Left ventricle myocardium inferior (tissue), 1 donor: ENCODE results near the gene GC. TPM values are rescaled to one million over a fixed set of nuclear protein-coding genes. Genes with fewer than 3 reads are reported as not detected.
"Not testable (repeated sequence)": the region's sequence is repeated elsewhere in the genome, so short reads cannot be mapped to it uniquely, and the experiment has no call there.

Experiments
- DNase-seq: peaks from one replicate; pipeline ENCODE4 v3.0.0-alpha.2; 2020
- H3K27ac ChIP-seq: fragments of 200-600 bp; replicated peaks from 2 replicates; pipeline ENCODE4 v1.8.0; 2021
- H3K27me3 ChIP-seq: fragments of 200-600 bp; 2 replicates; pipeline ENCODE4 v1.8.0; 2021; ENCODE audit warnings: low read depth
- H3K36me3 ChIP-seq: fragments of 200-600 bp; 2 replicates; pipeline ENCODE4 v1.8.0; 2021
- H3K4me1 ChIP-seq: fragments of 200-600 bp; 2 replicates; pipeline ENCODE4 v1.8.0; 2021
- H3K4me3 ChIP-seq: fragments of 200-600 bp; 2 replicates; pipeline ENCODE4 v1.8.0; 2021; ENCODE audit warnings: mild to moderate bottlenecking, moderate library complexity
- H3K9me3 ChIP-seq: fragments of 200-600 bp; replicated peaks from 2 replicates; pipeline ENCODE4 v1.8.0; 2021
- intact Hi-C: fragments of 100-400 bp; cut with micrococcal nuclease; formaldehyde crosslinking; loops from one replicate; pipeline ENCODE4 v1.11.0; 2022
- total RNA-seq: library from RNA; stranded (reverse); fragmentation: NEBNext Ultra II Directional; extraction: Animal tissue kit (Norgen Biotek cat#: 25700); gene quantifications from one replicate; pipeline ENCODE4 v1.2.1, GENCODE V29; 2021
- TF ChIP-seq, protein P1 (sequence below): fragments of 200-600 bp; IDR thresholded peaks from 2 replicates; pipeline ENCODE4 v1.8.0; 2021; ENCODE audit warnings: antibody characterized with exemption, mild to moderate bottlenecking, borderline replicate concordance
- donor health status: DM: no; HTN: yes; CAD: no; lungs with severe emphysema.

Gene GC
- total RNA-seq, 1 donor from 2014 or later, result not detected

DNA sequence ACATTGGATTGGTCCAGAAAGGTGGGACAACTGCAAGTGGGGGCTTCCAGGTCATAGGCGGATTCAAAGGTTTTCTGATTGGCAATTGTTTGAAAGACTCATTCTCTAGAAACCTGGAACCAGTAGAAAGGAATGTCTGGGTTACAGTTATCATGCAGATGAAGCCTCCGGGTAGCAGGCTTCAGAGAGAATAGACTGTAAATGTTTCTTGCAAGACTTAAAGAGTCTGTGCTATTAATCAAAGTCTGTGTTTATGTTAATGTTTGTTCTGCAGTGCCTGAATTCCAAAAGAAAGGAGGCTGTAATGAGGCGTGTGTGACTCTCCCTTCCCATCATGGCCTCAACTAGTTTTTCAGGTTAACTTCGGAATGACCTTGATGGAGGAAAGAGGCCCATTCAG is 43.9 kb upstream of the GC start:
- H3K36me3 ChIP-seq, result no peaks in the 10 kb centered on the region
- intact Hi-C loops, result no loop called here
- H3K4me1 ChIP-seq, result no peaks in the 10 kb centered on the region
- no peaks in the 10 kb centered on the region for H3K9me3 ChIP-seq
- TF ChIP-seq, protein P1, sequence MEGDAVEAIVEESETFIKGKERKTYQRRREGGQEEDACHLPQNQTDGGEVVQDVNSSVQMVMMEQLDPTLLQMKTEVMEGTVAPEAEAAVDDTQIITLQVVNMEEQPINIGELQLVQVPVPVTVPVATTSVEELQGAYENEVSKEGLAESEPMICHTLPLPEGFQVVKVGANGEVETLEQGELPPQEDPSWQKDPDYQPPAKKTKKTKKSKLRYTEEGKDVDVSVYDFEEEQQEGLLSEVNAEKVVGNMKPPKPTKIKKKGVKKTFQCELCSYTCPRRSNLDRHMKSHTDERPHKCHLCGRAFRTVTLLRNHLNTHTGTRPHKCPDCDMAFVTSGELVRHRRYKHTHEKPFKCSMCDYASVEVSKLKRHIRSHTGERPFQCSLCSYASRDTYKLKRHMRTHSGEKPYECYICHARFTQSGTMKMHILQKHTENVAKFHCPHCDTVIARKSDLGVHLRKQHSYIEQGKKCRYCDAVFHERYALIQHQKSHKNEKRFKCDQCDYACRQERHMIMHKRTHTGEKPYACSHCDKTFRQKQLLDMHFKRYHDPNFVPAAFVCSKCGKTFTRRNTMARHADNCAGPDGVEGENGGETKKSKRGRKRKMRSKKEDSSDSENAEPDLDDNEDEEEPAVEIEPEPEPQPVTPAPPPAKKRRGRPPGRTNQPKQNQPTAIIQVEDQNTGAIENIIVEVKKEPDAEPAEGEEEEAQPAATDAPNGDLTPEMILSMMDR, result no peak
- no peak overlapping the region for H3K4me3 ChIP-seq
- H3K27me3 ChIP-seq, result no peaks in the 10 kb centered on the region
- H3K27ac ChIP-seq, result no peak overlapping the region
- no peak for DNase-seq

DNA sequence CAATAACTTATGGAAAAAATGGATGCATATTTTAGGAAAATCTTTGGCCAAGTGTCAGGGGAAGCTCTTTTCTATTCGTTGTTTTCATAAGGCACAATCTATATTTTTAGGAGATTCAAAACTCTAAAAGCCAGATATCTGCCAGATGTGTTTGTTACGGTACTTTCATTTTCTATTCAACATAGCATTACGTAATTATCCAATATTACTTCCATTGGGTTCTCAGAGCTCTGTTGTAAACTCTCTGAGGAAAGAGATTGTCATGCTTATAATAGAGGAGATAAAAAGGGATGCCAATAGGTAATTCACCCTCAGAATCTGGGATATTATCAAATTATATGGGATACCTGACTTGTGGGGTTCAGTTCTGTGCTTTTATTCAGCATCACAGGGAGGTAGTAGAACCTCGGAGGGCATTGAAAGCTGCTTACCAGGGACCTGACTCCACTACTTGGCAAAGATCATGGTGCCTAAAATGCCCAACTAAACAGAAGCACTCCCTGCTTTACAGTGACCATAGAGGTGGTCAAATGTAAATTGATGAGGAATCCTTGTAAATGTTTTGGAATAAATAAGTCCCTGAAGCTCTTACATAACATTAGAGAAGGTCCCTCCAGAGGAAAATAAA is 32.9 kb upstream of the GC start:
- no peaks in the 10 kb centered on the region for H3K4me1 ChIP-seq
- TF ChIP-seq, protein P1, result no peak
- no peaks in the 10 kb centered on the region for H3K27me3 ChIP-seq
- H3K27ac ChIP-seq, result no peak overlapping the region
- no peaks in the 10 kb centered on the region for H3K36me3 ChIP-seq
- DNase-seq, result no peak
- no peak overlapping the region for H3K4me3 ChIP-seq
- intact Hi-C loops, result no loop called here
- H3K9me3 ChIP-seq, result no peaks in the 10 kb centered on the region

DNA sequence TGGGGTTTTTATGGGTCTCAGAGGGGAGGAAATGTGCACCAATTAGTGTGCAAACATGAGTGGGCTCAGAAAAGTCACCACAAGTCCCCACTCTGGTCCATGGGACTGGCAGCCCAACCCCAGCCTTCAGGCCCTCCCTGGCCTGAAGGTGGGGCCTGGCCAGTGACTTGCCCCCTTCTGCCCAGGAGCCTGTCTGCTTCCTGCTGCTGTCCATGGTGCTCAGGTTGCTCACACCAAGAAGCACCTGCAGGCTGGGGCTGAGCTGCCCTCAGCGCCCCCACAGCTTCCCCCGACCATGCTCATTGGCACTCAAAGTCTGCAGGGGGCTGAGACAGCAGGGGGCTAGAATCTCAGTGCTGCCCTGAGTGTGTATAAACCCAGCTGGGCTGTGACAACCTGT is 30.6 kb upstream of the GC start:
- no peaks in the 10 kb centered on the region for H3K27me3 ChIP-seq
- H3K36me3 ChIP-seq, result no peaks in the 10 kb centered on the region
- H3K4me3 ChIP-seq, result no peak overlapping the region
- TF ChIP-seq, protein P1, result no peak
- H3K9me3 ChIP-seq, result no peaks in the 10 kb centered on the region
- no peak for DNase-seq
- H3K4me1 ChIP-seq, result no peaks in the 10 kb centered on the region
- intact Hi-C loops, result no loop called here
- H3K27ac ChIP-seq, result no peak overlapping the region

DNA sequence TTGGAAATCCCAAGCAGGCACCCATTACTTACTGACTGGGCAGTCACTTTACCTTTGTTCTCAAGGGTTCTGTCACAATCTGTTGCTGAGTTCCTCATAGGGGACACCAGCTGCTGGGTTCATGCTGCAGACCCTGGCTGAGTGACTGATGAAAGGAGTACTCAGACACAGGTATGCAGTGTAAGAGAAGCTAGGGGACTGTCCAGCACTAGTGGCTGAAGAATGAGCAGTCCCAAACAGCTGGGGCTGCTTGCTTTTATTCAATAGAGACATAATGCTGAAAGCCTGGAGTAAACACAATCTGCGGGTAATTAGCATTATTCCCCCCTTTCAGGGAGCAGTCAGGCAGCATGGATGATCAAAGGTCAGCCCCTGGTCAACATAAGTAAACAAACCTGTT is 25.9 kb upstream of the GC start:
- H3K27me3 ChIP-seq, DNase-seq, intact Hi-C loops, H3K4me1 ChIP-seq, H3K36me3 ChIP-seq, H3K27ac ChIP-seq, H3K9me3 ChIP-seq, H3K4me3 ChIP-seq: not testable (repeated sequence)

- no peak overlapping the region for H3K4me3 ChIP-seq
- H3K9me3 ChIP-seq, result no peaks in the 10 kb centered on the region
- no peaks in the 10 kb centered on the region for H3K36me3 ChIP-seq
- TF ChIP-seq, protein P1, result no peak
- no peak for DNase-seq
- no peak overlapping the region for H3K27ac ChIP-seq
- no peaks in the 10 kb centered on the region for H3K27me3 ChIP-seq
- H3K4me1 ChIP-seq, result no peaks in the 10 kb centered on the region
- intact Hi-C loops, result no loop called here
These were observed 23.6 kb upstream of the GC start for GRCh38 chr4:71807469-71807868.

DNA sequence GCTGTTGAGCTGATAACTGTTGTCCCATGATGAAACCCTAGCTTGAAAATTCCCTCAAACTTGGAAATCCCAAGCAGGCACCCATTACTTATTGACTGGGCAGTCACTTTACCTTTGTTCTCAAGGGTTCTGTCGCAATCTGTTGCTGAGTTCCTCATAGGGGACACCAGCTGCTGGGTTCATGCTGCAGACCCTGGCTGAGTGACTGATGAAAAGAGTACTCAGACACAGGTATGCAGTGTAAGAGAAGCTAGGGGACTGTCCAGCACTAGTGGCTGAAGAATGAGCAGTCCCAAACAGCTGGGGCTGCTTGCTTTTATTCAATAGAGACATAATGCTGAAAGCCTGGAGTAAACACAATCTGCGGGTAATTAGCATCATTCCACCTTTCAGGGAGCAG is 21.4 kb upstream of the GC start:
- H3K9me3 ChIP-seq, DNase-seq, H3K27ac ChIP-seq, intact Hi-C loops, H3K4me1 ChIP-seq, H3K27me3 ChIP-seq, H3K4me3 ChIP-seq, H3K36me3 ChIP-seq: not testable (repeated sequence)

- H3K4me1 ChIP-seq, H3K36me3 ChIP-seq, DNase-seq, H3K27ac ChIP-seq, intact Hi-C loops, H3K27me3 ChIP-seq, H3K4me3 ChIP-seq, H3K9me3 ChIP-seq: not testable (repeated sequence)
These were observed 20.3 kb upstream of the GC start for GRCh38 chr4:71804017-71804697.
